GM18502 (cell line): ENCODE data around the gene S100A2.
A peak's percentile ranks its signal among the peaks of the same experiment; 100 is the strongest.

Experiments used
- ATAC-seq: cut with Tn5 transposase; IDR thresholded peaks from one replicate; pipeline ENCODE4 v1.9.1; 2021; ENCODE audit warnings: mild to moderate bottlenecking; ENCODE audit not compliant: unreplicated experiment, poor library complexity

S100A2 gene

GRCh38 chr1:153547560-153548551 lies 17.8 kb downstream of the S100A2 start:
- ATAC-seq: no peak

GRCh38 chr1:153546796-153547559 lies 18.7 kb downstream of the S100A2 start:
- no peak for ATAC-seq

- ATAC-seq: no peak
Observed at GRCh38 chr1:153546371-153546770, 19.3 kb downstream of the S100A2 start.

DNA sequence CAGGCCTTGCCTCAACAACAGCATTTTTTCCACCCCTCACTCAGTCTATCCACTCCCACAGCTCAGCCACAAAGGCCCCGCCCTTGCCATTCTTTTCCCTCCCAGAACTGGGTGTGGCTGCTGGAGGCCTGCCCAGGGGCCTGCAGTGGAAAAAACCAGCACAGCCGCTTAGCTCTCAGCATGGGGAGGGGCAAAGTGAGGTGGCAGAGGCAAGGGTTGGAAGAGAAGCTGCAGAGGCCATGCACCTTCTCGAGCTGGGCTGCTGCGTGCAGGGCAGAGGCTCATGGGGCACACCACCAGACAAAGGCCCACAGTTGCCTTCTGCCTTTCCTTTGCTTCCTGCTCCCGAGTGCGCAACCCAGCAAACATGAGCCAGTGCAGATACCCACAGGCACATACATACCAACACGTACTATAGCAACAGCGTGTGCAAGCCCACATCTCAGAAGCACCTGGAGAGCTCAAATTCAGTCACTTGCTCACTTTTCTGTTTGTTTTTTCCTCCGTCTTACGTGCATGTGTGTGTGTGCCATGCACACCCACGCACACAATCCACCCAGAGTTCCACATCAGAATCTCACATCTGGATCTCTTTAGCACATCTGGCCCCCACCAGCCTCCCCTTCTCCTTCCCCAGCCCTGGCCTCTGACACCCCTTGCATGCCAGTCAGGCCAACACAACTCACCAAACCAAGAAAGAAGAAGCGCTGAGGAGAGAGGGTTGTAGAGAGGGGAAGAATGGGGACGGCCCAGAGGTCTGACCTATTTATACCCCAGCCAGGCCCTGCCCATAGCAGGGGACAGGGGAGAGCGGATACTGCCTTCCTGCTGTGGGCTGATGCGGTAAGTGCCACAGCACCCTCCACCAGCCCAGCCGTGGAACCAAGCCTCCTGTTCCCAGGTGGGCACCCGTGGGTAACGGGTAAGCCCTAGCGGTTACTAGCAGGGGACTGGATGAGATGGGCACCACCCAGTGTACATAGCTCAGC lies 20.3 kb downstream of the S100A2 start, which contains the start of gene S100A4:
S100A4 (minus strand) TSS at position 740 of the 989 bp plus-strand sequence. CDS start 1,012 bp downstream, outside the sequence.
- ATAC-seq: peak; percentile 70

- no peak for ATAC-seq
Observed at GRCh38 chr1:153544453-153545066, 21.1 kb downstream of the S100A2 start.

DNA sequence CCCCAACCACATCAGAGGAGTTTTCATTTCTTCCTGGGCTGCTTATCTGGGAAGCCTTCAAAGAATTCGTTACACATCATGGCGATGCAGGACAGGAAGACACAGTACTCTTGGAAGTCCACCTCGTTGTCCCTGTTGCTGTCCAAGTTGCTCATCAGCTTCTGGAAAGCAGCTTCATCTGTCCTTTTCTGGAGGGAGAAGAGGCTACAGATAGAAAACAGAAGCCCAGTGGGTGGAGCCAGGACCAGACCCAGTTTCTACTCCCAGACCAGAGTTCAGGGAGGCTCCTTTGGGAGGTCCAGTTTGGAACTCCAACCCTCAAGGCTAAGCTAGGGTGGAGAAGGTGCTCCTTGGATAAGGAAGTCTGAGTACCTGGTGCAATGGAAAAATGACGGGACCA lies 21.9 kb downstream of the S100A2 start:
- ATAC-seq: no peak

DNA sequence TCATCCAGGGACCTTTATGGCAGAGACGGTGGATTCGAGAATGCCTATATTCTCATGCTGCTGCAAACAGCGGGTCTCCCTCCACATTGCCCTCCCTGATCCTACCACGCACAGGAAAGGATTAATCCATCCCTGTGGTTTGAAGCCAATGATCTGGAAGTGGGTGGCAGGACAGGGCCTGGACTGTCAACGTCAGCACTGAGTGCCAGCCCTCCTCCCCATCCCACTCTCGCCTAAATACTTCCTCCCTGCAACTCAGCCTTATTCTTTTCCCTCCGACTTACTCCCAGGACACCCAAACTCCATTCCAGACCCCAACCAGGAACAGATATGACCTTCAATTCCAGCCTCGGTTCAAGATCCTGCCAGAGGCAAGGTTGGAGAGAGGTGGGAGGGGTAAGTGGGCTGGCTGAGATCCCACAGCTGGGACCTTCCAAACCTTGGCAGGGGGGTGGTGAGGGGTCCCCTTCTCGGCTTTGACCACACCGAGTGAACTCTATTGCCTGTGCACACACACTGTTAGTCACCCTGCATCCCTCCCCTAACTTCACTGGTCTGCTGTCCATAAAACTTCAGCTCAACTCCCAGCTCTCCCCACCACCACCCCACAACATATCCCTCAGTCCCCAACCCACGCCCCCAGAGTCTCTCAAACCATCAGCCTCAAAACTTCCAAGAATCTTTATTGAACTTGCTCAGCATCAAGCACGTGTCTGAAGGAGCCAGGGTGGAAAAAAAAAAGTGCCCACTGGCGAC lies 22.5 kb downstream of the S100A2 start:
- no peak for ATAC-seq

DNA sequence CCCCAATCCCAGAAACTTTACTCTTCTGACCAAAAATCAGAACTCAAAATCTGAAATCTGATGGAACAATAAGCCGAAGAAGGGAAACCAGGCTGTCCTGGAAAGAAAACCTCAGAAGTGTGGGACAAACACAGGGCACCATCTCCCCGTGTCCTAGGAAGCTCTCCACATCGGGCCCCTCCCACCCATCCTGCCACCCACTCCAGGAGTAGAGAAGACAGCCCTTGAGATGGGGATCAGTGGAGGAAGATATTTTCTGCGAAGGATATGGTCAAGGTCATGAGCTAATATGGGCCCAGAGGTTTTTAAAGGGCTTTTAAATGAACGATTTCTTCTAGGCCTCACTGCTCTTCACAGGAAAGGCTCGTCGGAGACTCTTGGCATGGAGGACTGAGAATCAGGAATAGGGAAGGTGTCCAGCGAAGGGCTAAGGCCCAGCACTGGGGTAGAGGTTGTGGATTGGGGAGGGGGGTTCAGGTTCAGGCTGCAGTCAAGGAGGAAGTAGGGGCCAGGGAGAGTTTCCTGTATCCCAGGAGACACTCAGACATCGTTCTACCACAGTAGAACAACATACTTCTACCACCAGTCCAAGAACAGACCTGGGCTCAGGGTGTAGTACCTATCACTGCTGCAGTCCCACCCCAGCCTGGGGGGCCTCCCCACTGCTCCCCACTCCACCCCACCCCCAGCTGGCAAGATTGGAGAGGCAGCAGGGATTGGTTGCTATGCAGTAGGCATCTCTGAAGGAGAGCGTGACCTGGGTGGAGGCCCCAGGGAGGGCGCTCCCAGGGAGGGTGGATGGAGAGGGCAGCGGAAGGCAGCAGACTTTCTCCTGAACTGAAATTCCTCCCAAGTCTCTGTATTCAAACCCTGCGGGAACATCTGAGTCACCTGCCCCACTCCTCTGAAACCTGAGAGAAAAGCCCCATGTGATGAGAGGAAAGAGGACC lies 23.7 kb downstream of the S100A2 start:
- no peak for ATAC-seq

DNA sequence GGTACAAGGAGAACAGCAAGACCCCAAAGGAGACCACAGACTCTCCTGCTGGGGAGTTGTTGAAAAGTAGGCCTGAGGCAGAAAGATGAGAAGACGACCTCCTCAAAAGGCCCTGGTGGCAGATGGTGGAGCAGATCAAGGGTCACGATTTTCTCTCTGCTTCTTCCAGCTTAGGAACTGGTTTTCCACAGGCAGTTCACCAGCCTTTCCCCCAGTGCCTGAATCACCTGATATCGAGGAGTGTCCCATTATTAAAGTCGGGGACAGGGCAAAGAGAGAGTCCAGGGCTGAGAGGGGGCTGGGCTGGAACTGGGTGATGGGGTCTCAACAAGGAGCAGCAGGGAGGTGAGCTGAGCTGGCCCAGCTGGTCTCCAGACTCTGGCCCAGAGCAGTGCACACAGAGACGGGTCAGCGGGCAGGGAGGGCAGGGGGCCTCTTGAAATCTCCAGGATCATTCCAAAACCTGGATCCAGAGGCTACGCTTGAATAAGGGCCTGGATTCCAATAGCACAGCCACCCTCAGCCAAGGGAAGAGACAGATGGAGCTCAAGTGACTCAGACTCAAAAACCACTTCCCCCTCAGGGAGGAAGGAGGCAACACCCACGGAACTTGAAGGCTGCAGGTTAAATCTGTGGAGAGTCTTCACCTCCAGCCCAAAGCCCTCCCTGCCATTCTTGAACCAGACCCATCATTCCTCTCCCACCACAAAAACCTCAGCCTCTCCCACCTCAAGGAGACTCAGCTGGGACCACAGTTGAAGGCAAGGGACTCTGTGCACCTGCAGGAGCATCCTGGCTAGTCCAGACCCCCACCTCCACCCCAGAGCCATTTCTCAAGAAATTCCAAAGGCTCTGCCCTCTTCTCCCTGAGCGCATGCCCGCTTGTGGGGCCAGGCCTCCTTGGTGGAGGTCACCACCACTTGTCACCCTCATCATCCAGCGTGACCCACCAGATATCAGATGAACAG lies 25.0 kb downstream of the S100A2 start, which contains the start of gene S100A5:
S100A5 (minus strand) TSS at position 541 of the 968 bp plus-strand sequence. CDS start 743 bp downstream, outside the sequence.
- no peak for ATAC-seq

GRCh38 chr1:153539395-153540093 lies 26.1 kb downstream of the S100A2 start:
- no peak for ATAC-seq

DNA sequence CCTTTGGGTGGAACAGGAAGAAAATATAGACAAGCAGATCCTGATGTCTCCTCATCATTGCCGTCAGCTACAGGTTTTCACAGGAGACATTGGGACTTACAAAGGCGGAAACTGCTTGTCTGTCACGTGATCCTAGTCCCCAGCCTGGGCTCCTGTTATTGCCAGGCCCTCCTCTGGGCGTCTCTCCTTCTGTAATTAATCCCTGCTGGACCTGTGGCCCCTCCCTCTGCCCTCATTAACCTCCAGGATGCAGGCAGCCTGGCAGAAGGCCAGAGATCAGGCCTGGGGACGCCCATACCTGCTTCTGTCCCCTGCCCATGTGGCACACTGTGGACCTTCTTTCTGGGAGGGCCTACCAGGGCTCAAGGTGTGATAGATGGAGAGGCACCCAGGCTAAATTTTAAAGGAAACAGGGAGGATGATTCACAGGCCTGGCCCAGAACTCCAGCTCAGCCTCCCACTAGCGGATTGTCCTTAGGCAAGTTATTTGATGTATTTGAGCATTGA lies 27.3 kb downstream of the S100A2 start:
- no peak for ATAC-seq

- no peak for ATAC-seq
Observed at GRCh38 chr1:153537376-153537730, 28.3 kb downstream of the S100A2 start.

DNA sequence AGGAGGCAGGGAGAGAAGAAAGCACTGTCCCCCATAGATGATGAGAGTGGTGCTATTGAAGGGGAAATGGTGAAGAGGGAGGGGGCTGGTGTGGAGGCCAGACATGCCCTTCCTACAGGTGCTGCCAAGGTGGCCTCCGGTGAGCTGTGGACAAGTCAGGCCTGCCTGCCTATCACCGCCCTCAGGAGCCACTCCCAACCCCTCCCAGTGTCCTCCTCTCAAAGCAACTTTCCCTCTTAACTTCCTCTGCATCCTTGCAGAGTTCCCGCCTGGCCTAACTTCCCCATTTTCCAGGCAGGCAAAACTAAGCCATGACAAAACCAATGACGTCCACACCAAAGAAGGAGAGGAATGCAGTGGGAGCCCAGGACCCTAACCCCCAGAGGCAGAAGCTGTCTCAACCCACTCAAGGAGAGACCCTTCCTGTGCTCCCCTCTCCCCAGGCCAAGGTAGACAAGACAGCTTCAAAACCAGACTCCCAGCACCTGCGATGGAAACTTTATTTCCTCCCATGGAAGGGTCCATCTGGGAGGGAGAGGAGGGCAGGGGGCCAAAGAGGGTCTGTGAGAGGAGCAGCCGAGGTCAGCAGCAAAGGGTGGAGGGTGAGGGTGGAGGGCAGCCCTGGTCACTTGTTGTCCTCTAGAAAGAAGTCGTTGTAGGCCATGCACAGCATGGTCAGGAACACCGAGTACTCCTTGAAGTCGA lies 28.8 kb downstream of the S100A2 start:
- ATAC-seq: no peak

- peak; percentile 47 for ATAC-seq
Observed at GRCh38 chr1:153536012-153536670, 29.5 kb downstream of the S100A2 start.
